AG04450 (cell line): ENCODE results near the gene SYMPK. TPM values are rescaled to one million over a fixed set of nuclear protein-coding genes. Genes with fewer than 3 reads are reported as not detected.

Source experiments
- CTCF ChIA-PET: fragments of 300-600, 350-600 bp; formaldehyde crosslinking; extraction: SDS; loops from one replicate; lab custom pipeline; 2022; ENCODE audit warnings: antibody characterized with exemption, inconsistent platforms; lab: Charles Lee
- POLR2A ChIA-PET: fragments of 350-600 bp; formaldehyde crosslinking; extraction: SDS; loops from one replicate; lab custom pipeline; 2021; ENCODE audit warnings: antibody characterized with exemption, inconsistent platforms; lab: Yijun Ruan, JAX
- DNase-seq: peaks from one replicate; pipeline ENCODE4 v3.0.0-alpha.2; 2011; ENCODE audit warnings: low read depth, low spot score
- H3K27ac ChIP-seq: one replicate; pipeline ENCODE4 v1.5.1; 2012; ENCODE audit warnings: low read depth, low read length, control low read depth
- H3K27me3 ChIP-seq: one replicate; pipeline ENCODE4 v1.6.0; 2012; ENCODE audit warnings: low read length; ENCODE audit not compliant: control insufficient read depth, insufficient read depth
- H3K4me3 ChIP-seq: 2 replicates; pipeline ENCODE4 v1.5.1; 2011; ENCODE audit warnings: mild to moderate bottlenecking, low read depth, low read length, control low read depth
- H3K9me3 ChIP-seq: 2 replicates; pipeline ENCODE4 v1.5.1; 2012; ENCODE audit warnings: low read length; ENCODE audit not compliant: control insufficient read depth, insufficient read depth
- polyA plus RNA-seq: library from polyadenylated mRNA; depleted of rRNA; stranded (reverse); fragments of >200 nt; gene quantifications from 2 replicates; pipeline ENCODE4 v1.2.3, GENCODE V29; 2011; rRNA removed
- TF ChIP-seq, protein P1 (sequence below): IDR thresholded peaks from 2 replicates; pipeline ENCODE4 v1.5.1; 2011; ENCODE audit warnings: low read depth, low read length, control low read depth, inconsistent platforms

Gene SYMPK
- polyA plus RNA-seq, 1 experiment, result 63.1 TPM

DNA sequence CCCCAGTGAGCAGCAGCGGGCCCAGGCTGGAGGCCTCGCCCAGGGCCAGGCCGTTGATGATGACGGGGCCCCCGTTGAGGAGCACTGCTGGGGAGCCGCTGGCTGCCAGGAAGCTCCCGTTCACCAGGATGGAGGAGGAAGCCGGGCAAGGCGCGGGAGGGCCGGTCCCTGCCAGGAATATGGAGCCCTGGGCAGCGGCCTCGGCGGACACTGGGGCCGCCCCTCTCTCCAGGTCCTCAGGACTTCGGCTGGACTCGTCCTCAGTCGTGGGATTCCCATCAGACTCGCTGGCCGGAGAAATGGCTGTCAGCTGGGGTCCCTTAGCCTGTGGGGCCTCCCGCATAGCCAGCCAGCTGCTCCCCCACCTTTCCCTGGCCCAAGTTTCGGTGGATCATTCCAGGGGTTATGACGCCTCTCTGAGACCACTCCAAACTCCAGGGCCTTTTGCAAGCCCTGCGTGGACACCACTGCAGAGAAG lies 96.0 kb downstream of the SYMPK start:
- ChIA-PET POLR2A (interaction anchor here (0.8 to 4.7 kb wide), 7 partner anchors 13 to 74 kb away, joined by 4 to 50 read pairs (median 10); partner anchors contain the start of genes DMPK, FBXO46, QPCTL and SNRPD2), CTCF (interaction anchor here (1.4 kb wide), 1 partner anchor 74 kb away, joined by 6 read pairs; the partner anchor contains the start of gene QPCTL)
- TF ChIP-seq, protein P1, sequence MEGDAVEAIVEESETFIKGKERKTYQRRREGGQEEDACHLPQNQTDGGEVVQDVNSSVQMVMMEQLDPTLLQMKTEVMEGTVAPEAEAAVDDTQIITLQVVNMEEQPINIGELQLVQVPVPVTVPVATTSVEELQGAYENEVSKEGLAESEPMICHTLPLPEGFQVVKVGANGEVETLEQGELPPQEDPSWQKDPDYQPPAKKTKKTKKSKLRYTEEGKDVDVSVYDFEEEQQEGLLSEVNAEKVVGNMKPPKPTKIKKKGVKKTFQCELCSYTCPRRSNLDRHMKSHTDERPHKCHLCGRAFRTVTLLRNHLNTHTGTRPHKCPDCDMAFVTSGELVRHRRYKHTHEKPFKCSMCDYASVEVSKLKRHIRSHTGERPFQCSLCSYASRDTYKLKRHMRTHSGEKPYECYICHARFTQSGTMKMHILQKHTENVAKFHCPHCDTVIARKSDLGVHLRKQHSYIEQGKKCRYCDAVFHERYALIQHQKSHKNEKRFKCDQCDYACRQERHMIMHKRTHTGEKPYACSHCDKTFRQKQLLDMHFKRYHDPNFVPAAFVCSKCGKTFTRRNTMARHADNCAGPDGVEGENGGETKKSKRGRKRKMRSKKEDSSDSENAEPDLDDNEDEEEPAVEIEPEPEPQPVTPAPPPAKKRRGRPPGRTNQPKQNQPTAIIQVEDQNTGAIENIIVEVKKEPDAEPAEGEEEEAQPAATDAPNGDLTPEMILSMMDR, result no peak
- DNase-seq, result no peak
- peak overlapping the region; percentile 91 for H3K27ac ChIP-seq
- H3K4me3 ChIP-seq, result peak overlapping the region; percentile 67
- H3K27me3 ChIP-seq, result no peaks in the 10 kb centered on the region
- H3K9me3 ChIP-seq, result no peaks in the 10 kb centered on the region; the same call in 1 of the 2 replicates

DNA sequence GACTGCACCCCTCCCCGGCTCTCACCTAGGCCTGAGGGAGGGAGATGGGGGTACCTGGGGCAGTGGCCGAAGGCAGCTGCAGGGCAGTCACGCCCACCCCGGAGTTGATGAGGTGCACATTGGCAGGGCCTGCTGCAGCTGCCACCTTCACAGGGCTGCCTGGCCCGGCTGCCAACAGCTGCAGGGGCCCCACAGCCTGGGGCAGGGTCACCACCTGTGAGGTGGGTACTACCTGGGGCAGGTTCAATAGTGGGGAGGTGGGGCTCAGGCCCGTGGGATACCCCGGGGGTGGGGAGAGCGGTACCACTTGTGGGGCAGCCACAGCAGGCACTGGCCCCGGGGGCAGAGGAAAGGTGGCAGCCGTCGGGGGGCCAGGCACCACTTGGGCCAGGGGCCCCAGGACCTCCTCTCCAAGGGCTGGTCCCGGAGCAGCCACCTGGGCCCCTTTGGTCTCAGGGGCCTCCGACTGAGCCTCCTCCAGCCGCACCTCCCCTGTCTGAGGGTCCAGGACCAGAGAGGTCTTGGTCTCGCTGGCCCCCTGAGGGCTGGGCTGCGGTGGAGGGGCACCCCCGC lies 96.6 kb downstream of the SYMPK start:
- Histone ChIP-seq H3K27ac (peak overlapping the region; percentile 91), H3K4me3 (peak overlapping the region; percentile 67), H3K9me3 (no peaks in the 10 kb centered on the region; the same call in 1 of the 2 replicates), H3K27me3 (no peaks in the 10 kb centered on the region)
- ChIA-PET POLR2A (interaction anchor here (1.0 to 4.7 kb wide), 5 partner anchors 13 to 74 kb away, joined by 7 to 50 read pairs (median 27); partner anchors contain the start of genes FBXO46, QPCTL and SNRPD2), CTCF (no interaction called here)
- TF ChIP-seq, protein P1, result no peak
- no peak for DNase-seq

DNA sequence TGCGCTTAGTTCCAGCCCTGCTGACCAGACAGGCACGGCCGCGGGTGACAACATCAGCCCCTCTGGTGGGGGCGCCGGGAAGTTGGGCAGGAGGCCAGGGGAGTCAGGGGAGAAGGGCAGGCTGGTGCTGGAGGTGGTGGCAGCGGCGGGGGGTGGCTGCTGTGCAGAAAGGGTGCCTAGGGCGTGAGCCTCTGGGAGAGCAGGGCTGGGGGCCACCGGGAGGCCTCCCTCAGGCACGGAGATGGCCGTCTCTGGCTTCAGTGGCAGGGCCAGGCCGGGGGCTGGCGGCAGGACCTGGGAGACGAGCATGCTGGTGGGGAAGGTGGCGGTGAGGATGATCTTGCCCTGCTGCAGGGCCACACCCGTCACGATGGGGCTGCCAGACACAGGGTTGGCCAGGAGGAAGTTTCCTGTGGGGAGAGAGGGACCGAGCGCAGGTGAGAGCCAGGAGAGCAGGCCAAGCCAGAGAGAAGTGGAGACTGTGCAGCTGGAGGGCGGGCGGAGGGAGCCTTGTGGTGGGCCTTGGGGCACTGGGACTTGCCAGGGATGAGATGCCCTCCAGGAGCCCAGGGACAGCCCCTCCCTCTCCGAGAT lies 97.1 kb downstream of the SYMPK start:
- CTCF ChIA-PET, result no interaction called here

More for the DNA sequence above, 97.1 kb downstream of the SYMPK start:
- TF ChIP-seq, protein P1, result no peak
- no peaks in the 10 kb centered on the region; the same call in 1 of the 2 replicates for H3K9me3 ChIP-seq
- no peak overlapping the region for H3K27ac ChIP-seq
- no peak overlapping the region; the same call in 1 of the 2 replicates for H3K4me3 ChIP-seq
- no peaks in the 10 kb centered on the region for H3K27me3 ChIP-seq
- no peak for DNase-seq
- POLR2A ChIA-PET, result no interaction called here

Other genes with a start within 250 kb of the SYMPK start
- gene EML2, start 223.8 kb downstream of the SYMPK start, polyA plus RNA-seq, result 10.8 and 14.9 TPM in 2 replicates
- 0.61 and 0.68 TPM in 2 replicates for gene GIPR, start 194.9 kb downstream of the SYMPK start, polyA plus RNA-seq
- 531 and 608 TPM in 2 replicates for gene SNRPD2, start 171.2 kb downstream of the SYMPK start, polyA plus RNA-seq
- 6.7 and 9.5 TPM in 2 replicates for gene QPCTL, start 170.5 kb downstream of the SYMPK start, polyA plus RNA-seq
- gene FBXO46, start 132.3 kb downstream of the SYMPK start, polyA plus RNA-seq, result 1.4 and 2.2 TPM in 2 replicates
- gene MEIOSIN, start 129.7 kb downstream of the SYMPK start, polyA plus RNA-seq, result not detected in 2 replicates
- 4.4 and 6.7 TPM in 2 replicates for gene SIX5, start 93.9 kb downstream of the SYMPK start, polyA plus RNA-seq
- gene DMPK, start 80.7 kb downstream of the SYMPK start, polyA plus RNA-seq, result 24.3 and 24.5 TPM in 2 replicates
- gene DMWD, start 70.3 kb downstream of the SYMPK start, polyA plus RNA-seq, result 13.9 and 17.1 TPM in 2 replicates
- not detected in 2 replicates for gene RSPH6A, start 47.8 kb downstream of the SYMPK start, polyA plus RNA-seq
- not detected in 2 replicates for gene FOXA3, start 1.2 kb upstream of the SYMPK start, polyA plus RNA-seq
- 5.0 and 6.5 TPM in 2 replicates for gene IRF2BP1, start 23.0 kb upstream of the SYMPK start, polyA plus RNA-seq
- gene MYPOP, start 39.5 kb upstream of the SYMPK start, polyA plus RNA-seq, result 1.4 and 1.6 TPM in 2 replicates
- gene NANOS2, start 51.6 kb upstream of the SYMPK start, polyA plus RNA-seq, result not detected in 2 replicates
- 0.02 TPM in 1 of 2 replicates, not detected in the other for gene NOVA2, start 110.7 kb upstream of the SYMPK start, polyA plus RNA-seq
- gene CCDC61, start 132.3 kb upstream of the SYMPK start, polyA plus RNA-seq, result 4.2 and 6.8 TPM in 2 replicates
- gene PGLYRP1, start 159.9 kb upstream of the SYMPK start, polyA plus RNA-seq, result not detected in 2 replicates
- not detected in 2 replicates for gene IGFL4, start 177.9 kb upstream of the SYMPK start, polyA plus RNA-seq